ENCODE data around the gene RAP1GAP. TPM values are rescaled to one million over a fixed set of nuclear protein-coding genes. Genes with fewer than 3 reads are reported as not detected.

Gene RAP1GAP
- polyA plus RNA-seq, 2 of the 4 experiments (the other 2 are of a cell fraction): 5.4 to 16.7 TPM

GRCh38 chr1:21634806-21635535 lies 34.2 kb downstream of the RAP1GAP start:
- CTCF ChIA-PET: interaction anchor here (1.0 kb wide), 3 partner anchors 23 to 99 kb away, joined by 3 read pairs; no protein-coding TSS in a partner anchor
- no peak for FAIRE-seq

GRCh38 chr1:21633992-21634805 lies 35.0 kb downstream of the RAP1GAP start:
- FAIRE-seq: no peak
- peak in 1 of 2 experiments; percentile 13; a peak in 1 of 5 replicates for TF ChIP-seq EP300 (IDR thresholded peaks at IDR 0.05)
- TF ChIP-seq RAD21 (conservative IDR thresholded peaks at IDR 0.05 in 1 of 2, IDR thresholded peaks at IDR 0.05 in 1 of 2): no peak
- H3K9me3 ChIP-seq: no peaks in the 10 kb centered on the region
- peak in 1 of 2 experiments; percentile 49 for DNase-seq (ENCODE audit: low read depth in 1 of 2, low spot score in 1 of 2)
- no peak overlapping the region for H3K4me3 ChIP-seq
- CTCF ChIA-PET: interaction anchor here (1.0 kb wide), 2 partner anchors 24 to 38 kb away, joined by 3 read pairs; no protein-coding TSS in a partner anchor
- ATAC-seq: peak; percentile 37 to 41; a peak in 5 of 6 replicates
- peak overlapping the region; percentile 64 to 83 for H3K27ac ChIP-seq
- H3K4me1 ChIP-seq: peaks cover 63% of the 10 kb centered on the region
- POLR2A ChIA-PET: no interaction called here
- WGBS (ENCODE audit: missing lambda C conversion rate): no CpG with 5 or more reads among the region's 18 CpGs
- H3K4me2 ChIP-seq: peak overlapping the region; percentile 59

More at GRCh38 chr1:21634806-21635535, 34.2 kb downstream of the RAP1GAP start:
- Histone ChIP-seq H3K4me3 (no peak overlapping the region), H3K27ac (peak overlapping the region; percentile 64 to 83), H3K9me3 (no peaks in the 10 kb centered on the region), H3K4me1 (peaks cover 64% of the 10 kb centered on the region), H3K4me2 (peak overlapping the region; percentile 59)
- DNase-seq (ENCODE audit: low read depth in 1 of 2, low spot score in 1 of 2): no peak
- TF ChIP-seq RFX5 (IDR thresholded peaks at IDR 0.05) (no peak), JUNB (IDR thresholded peaks at IDR 0.05) (no peak), FOXS1 (CRISPR knock-in tag; IDR thresholded peaks at IDR 0.05) (no peak), BHLHE40 (IDR thresholded peaks at IDR 0.05; ENCODE audit: low read depth, low read length) (no peak), RAD21 (conservative IDR thresholded peaks at IDR 0.05 in 1 of 2, IDR thresholded peaks at IDR 0.05 in 1 of 2) (no peak), CBX8 (IDR thresholded peaks at IDR 0.05) (no peak), EHMT2 (IDR thresholded peaks at IDR 0.05; ENCODE audit: low read depth) (no peak), ATOH8 (CRISPR knock-in tag; IDR thresholded peaks at IDR 0.05; ENCODE audit: low read depth) (no peak), ZFP36 (IDR thresholded peaks at IDR 0.05; ENCODE audit: borderline replicate concordance, partially characterized antibody) (no peak), ZNF302 (CRISPR knock-in tag; IDR thresholded peaks at IDR 0.05) (no peak), JUN (IDR thresholded peaks at IDR 0.05) (no peak), MAFK (IDR thresholded peaks at IDR 0.05; ENCODE audit: partially characterized antibody) (no peak), HEYL (CRISPR knock-in tag; IDR thresholded peaks at IDR 0.05) (no peak), GATA3 (IDR thresholded peaks at IDR 0.05; ENCODE audit: borderline replicate concordance) (no peak)
- POLR2A ChIA-PET: no interaction called here
- peak; percentile 33 to 50 for ATAC-seq
- WGBS (ENCODE audit: missing lambda C conversion rate): 37% methylated on average over 10 of the region's 12 CpGs

- peaks cover 58% of the 10 kb centered on the region for H3K4me1 ChIP-seq
- H3K27ac ChIP-seq: peak overlapping the region; percentile 64 to 83
- DNase-seq (ENCODE audit: low read depth in 1 of 2, low spot score in 1 of 2) (no peak), ATAC-seq (no peak), FAIRE-seq (no peak)
- ChIA-PET CTCF (no interaction called here), POLR2A (no interaction called here)
- H3K4me2 ChIP-seq: peak overlapping the region; percentile 59; the same call in 2 of the 3 replicates
- H3K4me3 ChIP-seq: no peak overlapping the region
- TF ChIP-seq JUNB (IDR thresholded peaks at IDR 0.05) (no peak), HEYL (CRISPR knock-in tag; IDR thresholded peaks at IDR 0.05) (no peak), SMC3 (IDR thresholded peaks at IDR 0.05) (no peak), POLR2AphosphoS2 (conservative IDR thresholded peaks at IDR 0.05; ENCODE audit: low read length) (no peak), CTCF (IDR thresholded peaks at IDR 0.05) (no peak), REST (IDR thresholded peaks at IDR 0.05) (no peak)
- WGBS (ENCODE audit: missing lambda C conversion rate): 97% methylated on average over 3 of the region's 7 CpGs
- H3K9me3 ChIP-seq: no peaks in the 10 kb centered on the region
Observed at GRCh38 chr1:21633141-21633755, 35.9 kb downstream of the RAP1GAP start.

Data from A549 (cell line).